SJSA1 (cell line): Measurements from ENCODE around the gene MAPKAP1. TPM values are rescaled to one million over a fixed set of nuclear protein-coding genes. Genes with fewer than 3 reads are reported as not detected.
A peak's percentile ranks its signal among the peaks of the same experiment; 100 is the strongest.

Experiments used
- DNase-seq, 2 experiments: peaks; one replicate each; pipeline ENCODE4 v3.0.0-alpha.2; 2015 to 2020; ENCODE audit warnings: low spot score in 2 of 2, low read depth in 1 of 2
- H3K27ac ChIP-seq: fragments of 250-450 bp; sonication (Bioruptor Pico); 2 replicates; pipeline ENCODE4 v1.5.1; 2020; ENCODE audit warnings: mild to moderate bottlenecking, moderate library complexity
- H3K27me3 ChIP-seq: fragments of 250-450 bp; sonication (Bioruptor Pico); replicated peaks from 2 replicates; pipeline ENCODE4 v1.5.1; 2020; ENCODE audit warnings: mild to moderate bottlenecking, moderate library complexity
- H3K36me3 ChIP-seq: fragments of 250-450 bp; sonication (Bioruptor Pico); 2 replicates; pipeline ENCODE4 v1.5.1; 2020; ENCODE audit warnings: mild to moderate bottlenecking
- H3K4me1 ChIP-seq: fragments of 250-450 bp; sonication (Bioruptor Pico); replicated peaks from 2 replicates; pipeline ENCODE4 v1.6.1; 2021; ENCODE audit warnings: mild to moderate bottlenecking
- H3K4me3 ChIP-seq: fragments of 250-450 bp; sonication (Bioruptor Pico); 2 replicates; pipeline ENCODE4 v1.5.1; 2020; ENCODE audit warnings: mild to moderate bottlenecking
- H3K9me3 ChIP-seq: fragments of 250-450 bp; sonication (Bioruptor Pico); replicated peaks from 2 replicates; pipeline ENCODE4 v1.5.1; 2020; ENCODE audit warnings: mild to moderate bottlenecking
- total RNA-seq: library from RNA; depleted of rRNA; stranded (reverse); fragments of >200 nt; shearing (Covaris generic); gene quantifications from 2 replicates; pipeline ENCODE4 v1.2.3, GENCODE V29; 2014

The MAPKAP1 gene
- total RNA-seq, 1 experiment from 2014 or later = 76.2 TPM

DNA sequence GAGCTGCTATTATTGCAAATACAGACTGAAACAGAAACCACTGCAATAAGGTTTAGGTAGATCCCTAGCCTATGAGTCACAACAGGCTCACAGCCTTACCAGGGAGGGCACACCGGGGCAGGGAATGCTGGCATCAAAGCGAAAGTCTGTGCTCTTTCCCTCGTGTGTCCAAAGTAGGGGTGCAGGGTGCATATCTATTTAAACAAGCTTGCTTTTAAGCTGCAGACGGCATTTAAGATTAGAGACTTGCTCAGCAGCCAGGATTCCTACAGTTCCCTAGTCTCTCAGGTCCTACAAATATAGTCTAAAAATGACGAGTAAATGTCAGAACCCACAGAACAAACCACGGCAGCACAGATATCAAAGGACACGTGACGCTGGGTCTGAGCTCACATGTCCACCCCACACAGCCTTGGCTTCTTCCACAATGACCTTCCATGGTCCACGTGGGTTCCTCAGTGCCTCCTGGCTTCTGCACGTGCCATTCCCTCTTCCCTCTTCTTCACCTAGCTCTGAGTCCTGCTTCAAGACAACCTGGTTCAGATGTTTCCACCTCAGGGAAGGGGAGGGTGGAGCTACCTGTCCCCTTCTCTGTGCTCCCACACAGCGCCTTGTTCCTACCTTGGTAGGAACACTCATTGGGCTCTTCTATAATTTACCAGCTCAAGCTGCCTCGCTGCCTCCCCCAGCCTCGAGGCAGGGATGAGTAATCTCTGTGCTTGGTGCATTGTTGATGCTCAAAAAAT, 193.2 kb downstream of the MAPKAP1 start:
- Histone ChIP-seq H3K9me3 (no peaks in the 10 kb centered on the region), H3K4me1 (peaks cover 11% of the 10 kb centered on the region), H3K4me3 (peak overlapping the region; percentile 29), H3K27ac (peak overlapping the region; percentile 26), H3K27me3 (no peaks in the 10 kb centered on the region), H3K36me3 (no peaks in the 10 kb centered on the region)
- peak; percentile 63 to 65 for DNase-seq

DNA sequence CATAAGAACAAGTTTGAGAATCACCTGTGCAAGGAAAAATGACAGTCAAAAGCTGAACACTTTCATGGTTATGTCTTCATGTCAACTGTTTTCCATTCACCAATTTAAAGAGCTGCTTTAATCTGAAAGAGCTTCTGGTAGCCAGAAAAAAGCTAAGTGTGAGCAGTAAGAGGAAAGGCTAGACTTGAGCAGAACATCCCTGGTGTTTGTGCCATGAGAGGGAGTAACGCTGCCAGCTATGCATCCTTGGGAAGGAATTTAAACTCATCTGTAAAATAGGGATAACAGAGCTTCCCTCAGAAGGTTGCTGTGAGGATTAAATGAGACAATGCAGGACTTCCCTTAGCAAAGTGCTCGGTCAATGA, 193.7 kb downstream of the MAPKAP1 start:
- peak overlapping the region; percentile 26 for H3K27ac ChIP-seq
- no peak for DNase-seq

DNA sequence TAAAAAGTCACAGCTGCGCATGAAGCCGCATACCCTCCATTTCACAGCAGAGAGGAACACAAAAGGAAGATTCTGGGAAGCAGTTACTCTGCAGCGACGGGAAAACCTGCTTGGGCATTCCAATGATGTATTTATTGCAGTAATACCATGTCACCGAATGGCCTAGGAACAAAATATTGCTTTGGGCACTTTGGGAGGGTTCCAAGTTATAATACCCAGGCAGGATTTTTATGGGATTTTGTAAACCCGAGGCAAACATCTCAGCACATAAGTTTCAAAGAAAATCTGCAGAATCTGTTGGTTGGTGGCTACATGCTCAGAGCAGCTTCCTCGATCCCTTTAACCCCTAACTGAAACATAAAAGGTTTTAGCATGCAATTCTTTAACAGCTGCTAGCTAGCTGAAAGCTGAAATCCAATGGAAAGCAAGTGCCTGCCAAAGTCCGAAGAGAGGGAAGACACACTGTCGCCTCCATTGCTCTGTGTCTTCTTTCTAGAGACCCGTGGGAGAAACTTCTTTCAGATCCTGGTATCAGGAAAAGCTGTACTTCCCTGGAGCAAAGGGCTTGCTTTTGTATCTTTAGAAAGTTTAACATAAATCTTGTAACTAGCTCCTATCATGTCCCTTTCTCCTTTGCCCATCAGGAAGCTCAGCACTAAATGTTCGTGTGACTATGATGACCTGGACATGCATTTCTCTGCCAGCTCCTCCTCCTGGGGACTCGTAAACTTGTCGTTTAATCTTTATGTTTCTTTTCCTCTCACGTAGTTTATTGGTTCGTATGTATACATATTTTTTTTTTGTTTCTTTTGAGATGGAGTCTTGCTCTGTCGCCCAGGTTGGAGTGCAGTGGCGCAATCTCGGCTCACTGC, 195.0 kb downstream of the MAPKAP1 start:
- H3K4me3 ChIP-seq = no peak overlapping the region
- no peaks in the 10 kb centered on the region for H3K27me3 ChIP-seq
- H3K9me3 ChIP-seq = no peaks in the 10 kb centered on the region
- H3K36me3 ChIP-seq = no peaks in the 10 kb centered on the region
- peaks cover 11% of the 10 kb centered on the region for H3K4me1 ChIP-seq
- H3K27ac ChIP-seq = no peak overlapping the region
- no peak for DNase-seq

More for the DNA sequence above, 193.7 kb downstream of the MAPKAP1 start:
- Histone ChIP-seq H3K4me3 (peak overlapping the region; percentile 29), H3K4me1 (peaks cover 11% of the 10 kb centered on the region), H3K36me3 (no peaks in the 10 kb centered on the region), H3K9me3 (no peaks in the 10 kb centered on the region), H3K27me3 (no peaks in the 10 kb centered on the region)

DNA sequence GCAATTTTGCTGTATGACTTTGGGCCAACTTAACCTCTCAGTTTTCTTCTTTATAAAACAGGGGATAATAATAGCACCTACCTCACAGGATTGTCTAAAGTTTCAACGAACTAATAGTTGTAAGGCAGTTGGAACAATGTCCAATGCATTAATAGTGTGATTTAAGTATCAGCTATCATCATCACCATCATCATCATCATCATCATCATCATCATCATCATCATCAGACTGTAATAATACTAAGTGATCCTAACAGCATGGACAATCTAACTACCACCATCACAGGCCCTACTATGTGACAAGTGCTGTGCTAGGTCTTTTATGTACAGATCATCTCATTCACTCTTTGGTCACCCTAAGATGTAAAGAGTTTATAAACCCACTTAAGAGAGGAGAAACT, 196.0 kb downstream of the MAPKAP1 start:
- H3K27ac ChIP-seq = no peak overlapping the region
- peaks cover 11% of the 10 kb centered on the region for H3K4me1 ChIP-seq
- DNase-seq = no peak
- no peak overlapping the region for H3K4me3 ChIP-seq
- no peaks in the 10 kb centered on the region for H3K9me3 ChIP-seq
- H3K36me3 ChIP-seq = no peaks in the 10 kb centered on the region
- H3K27me3 ChIP-seq = no peaks in the 10 kb centered on the region

DNA sequence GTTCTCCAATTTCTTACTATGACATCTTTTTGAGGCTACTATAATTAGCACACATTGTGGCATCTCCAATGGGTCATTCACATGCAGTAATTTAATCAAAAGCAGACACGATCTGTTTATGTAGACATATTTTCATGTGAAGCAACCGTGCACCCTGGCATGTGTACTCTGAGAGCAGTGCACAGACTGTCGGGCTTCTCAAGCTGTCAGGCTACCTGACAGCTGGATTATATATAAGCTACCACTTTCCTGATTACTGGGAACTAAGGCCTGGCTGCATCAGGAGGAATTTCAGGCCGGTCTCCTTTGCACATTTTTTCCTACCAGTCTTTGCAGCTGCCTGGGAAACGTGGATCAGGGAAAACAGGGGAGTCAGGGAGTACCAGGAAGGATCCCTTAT, 197.5 kb downstream of the MAPKAP1 start:
- H3K27ac ChIP-seq = no peak overlapping the region

DNA sequence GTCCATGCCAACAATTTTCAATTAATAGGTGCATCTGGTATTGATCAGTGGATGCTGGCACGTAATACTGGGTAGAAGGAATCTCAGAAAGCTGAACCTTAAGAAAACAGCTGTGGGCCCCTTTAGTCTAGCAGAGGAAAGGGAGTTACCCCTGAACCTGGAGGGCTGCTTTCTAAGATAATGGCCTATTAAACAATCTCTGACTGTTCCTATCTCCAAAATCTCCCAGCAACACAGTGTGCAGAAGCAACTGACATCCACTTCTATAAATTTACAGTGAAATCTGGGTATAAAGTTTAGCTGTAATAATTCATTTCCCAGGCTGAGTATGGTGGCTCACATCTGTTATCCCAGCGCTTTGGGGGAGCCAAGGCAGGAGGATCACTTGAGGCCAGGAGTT, 198.8 kb downstream of the MAPKAP1 start:
- H3K27ac ChIP-seq = no peak overlapping the region
- no peak for DNase-seq
- no peak overlapping the region for H3K4me3 ChIP-seq

More for the DNA sequence above, 197.5 kb downstream of the MAPKAP1 start:
- no peaks in the 10 kb centered on the region for H3K36me3 ChIP-seq
- no peak overlapping the region for H3K4me3 ChIP-seq
- peaks cover 11% of the 10 kb centered on the region for H3K4me1 ChIP-seq
- H3K27me3 ChIP-seq = no peaks in the 10 kb centered on the region
- H3K9me3 ChIP-seq = no peaks in the 10 kb centered on the region
- no peak for DNase-seq

DNA sequence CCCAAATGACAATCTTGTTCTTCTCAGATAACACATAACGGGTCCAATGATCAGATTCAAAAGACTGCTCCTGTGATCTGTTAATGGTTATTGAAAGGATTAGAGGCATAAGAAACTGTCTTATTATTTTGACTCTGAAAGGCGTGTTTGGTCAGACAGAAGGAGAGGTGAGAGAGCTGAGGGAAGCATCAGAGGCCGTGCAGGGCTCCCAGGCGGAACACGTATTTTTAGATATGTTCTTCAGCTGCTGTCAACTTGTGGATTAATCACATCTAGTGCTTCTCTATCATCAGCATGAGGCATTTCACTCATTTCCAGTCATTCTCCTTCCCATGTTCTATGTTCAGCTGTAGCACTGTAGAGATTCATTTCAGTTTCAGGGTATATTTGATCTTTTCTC, 199.8 kb downstream of the MAPKAP1 start:
- H3K27me3 ChIP-seq = no peaks in the 10 kb centered on the region
- DNase-seq = no peak
- H3K36me3 ChIP-seq = no peaks in the 10 kb centered on the region
- H3K4me1 ChIP-seq = no peaks in the 10 kb centered on the region
- H3K9me3 ChIP-seq = no peaks in the 10 kb centered on the region
- H3K4me3 ChIP-seq = no peak overlapping the region
- H3K27ac ChIP-seq = no peak overlapping the region

More for the DNA sequence above, 198.8 kb downstream of the MAPKAP1 start:
- Histone ChIP-seq H3K4me1 (peaks cover 3% of the 10 kb centered on the region; the same call in 1 of the 2 replicates), H3K27me3 (no peaks in the 10 kb centered on the region), H3K9me3 (no peaks in the 10 kb centered on the region), H3K36me3 (no peaks in the 10 kb centered on the region)

DNA sequence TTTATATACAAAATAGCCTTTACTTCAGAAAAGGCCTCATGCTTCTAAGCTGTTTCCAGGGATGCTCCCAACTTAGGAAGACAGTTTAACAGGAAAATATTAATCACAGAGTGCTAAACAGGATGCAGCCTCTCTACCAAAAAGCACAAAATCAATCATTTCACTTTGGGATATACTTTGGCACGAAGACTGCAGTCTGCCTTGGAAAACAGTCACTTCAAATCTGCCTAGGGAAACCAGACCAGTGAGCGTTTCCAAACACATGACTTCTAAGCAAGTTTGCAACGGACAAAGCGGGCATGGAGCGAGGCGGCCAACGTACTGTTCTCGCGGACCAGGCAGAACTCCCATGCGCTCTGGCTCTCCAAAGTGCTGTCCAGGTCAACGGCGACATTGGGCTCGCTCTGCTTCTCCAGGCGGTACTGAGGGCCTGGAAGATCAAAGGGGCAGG, 201.0 kb downstream of the MAPKAP1 start:
- Histone ChIP-seq H3K27ac (no peak overlapping the region), H3K9me3 (no peaks in the 10 kb centered on the region)

DNA sequence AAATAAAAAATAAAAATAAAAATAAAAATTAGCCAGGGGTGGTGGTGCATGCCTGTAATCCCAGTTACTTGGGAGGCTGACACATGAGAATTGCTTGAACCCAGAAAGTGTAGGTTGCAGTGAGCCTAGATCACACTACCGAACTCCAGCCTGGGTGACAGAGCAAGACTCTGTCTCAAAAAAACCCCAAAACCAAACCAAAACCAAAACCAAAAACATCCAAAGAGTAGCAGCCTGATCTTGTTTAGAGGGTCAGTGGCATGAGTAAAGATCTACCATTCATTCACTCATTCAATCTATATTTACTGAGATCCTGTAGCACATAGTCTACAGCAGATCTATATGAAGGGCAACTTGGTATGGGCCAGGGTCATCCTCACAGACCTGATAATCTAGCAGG, 202.4 kb downstream of the MAPKAP1 start:
- H3K27me3 ChIP-seq = no peaks in the 10 kb centered on the region
- H3K4me1 ChIP-seq = no peaks in the 10 kb centered on the region; the same call in 1 of the 2 replicates
- DNase-seq = no peak
- no peaks in the 10 kb centered on the region for H3K9me3 ChIP-seq
- H3K4me3 ChIP-seq = no peak overlapping the region
- no peak overlapping the region for H3K27ac ChIP-seq
- H3K36me3 ChIP-seq = no peaks in the 10 kb centered on the region

More for the DNA sequence above, 201.0 kb downstream of the MAPKAP1 start:
- Histone ChIP-seq H3K36me3 (no peaks in the 10 kb centered on the region), H3K4me3 (no peak overlapping the region), H3K4me1 (no peaks in the 10 kb centered on the region; the same call in 1 of the 2 replicates), H3K27me3 (no peaks in the 10 kb centered on the region)
- DNase-seq = no peak

DNA sequence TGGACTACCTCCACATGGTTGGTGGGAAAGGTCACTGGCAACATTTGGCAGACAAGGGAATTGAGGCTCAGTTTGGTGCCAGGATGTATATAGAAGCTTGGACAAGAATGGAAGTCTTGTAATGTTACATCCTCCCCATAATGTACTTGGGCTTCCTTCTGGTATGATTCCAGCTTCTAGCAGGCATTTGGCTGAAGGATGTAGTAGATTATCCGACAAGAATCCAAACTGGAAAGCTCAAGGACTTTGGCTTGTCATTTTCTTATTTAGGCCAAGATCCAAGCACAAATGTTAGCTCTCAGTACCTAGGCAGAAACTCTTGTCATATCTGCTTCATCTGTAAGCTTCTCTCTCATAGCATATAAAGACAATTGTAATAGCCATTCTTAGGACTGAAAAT, 209.1 kb downstream of the MAPKAP1 start:
- H3K36me3 ChIP-seq = no peaks in the 10 kb centered on the region; the same call in 1 of the 2 replicates
- no peak overlapping the region for H3K27ac ChIP-seq
- no peak for DNase-seq
- no peak overlapping the region for H3K4me3 ChIP-seq
- H3K4me1 ChIP-seq = no peaks in the 10 kb centered on the region; the same call in none of the 2 replicates
- no peaks in the 10 kb centered on the region for H3K27me3 ChIP-seq
- no peaks in the 10 kb centered on the region for H3K9me3 ChIP-seq

DNA sequence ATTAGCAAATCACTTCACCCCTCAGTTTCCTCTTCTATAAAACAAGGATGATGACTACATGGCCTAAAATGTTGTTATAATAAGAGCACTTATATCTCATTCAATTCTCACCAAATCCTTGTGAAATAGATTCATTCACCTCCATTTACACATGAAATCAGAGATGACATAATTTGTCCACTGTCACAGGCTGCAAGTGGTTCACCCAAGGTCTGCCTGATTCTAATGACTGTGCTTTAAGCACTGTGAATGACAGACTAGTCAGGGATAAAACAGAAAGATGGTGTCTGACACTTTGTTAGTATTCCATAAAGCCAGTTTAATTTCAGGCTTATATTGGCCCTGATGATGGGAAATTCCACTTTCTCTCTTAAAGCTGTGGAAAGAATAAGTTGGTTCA, 209.5 kb downstream of the MAPKAP1 start:
- H3K4me3 ChIP-seq = no peak overlapping the region

DNA sequence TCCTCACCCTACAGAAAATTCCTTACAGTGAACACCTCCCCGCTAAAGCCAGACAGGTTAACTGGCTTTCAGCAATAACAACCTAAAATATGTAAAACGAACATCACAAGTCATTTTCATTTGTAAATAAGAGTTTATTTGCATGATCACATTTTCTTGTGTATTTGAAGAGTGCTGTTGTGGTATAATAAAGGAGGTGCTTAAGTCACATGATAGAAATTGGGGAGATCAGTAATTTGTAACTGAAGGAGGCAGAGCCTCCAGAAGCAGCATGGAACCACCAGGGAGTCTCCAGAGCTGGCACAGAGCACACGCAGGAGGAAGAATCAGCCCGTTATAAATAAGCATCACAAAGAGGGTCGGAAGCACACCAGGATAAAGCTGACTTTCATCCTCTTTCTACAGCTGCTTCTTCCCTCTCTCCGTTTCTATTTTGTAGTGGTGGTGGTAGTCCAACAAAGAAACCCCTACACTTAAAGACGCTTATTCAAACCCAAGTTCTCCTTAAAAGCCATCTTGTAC, 210.6 kb downstream of the MAPKAP1 start:
- Histone ChIP-seq H3K9me3 (no peaks in the 10 kb centered on the region), H3K27me3 (no peaks in the 10 kb centered on the region), H3K36me3 (no peaks in the 10 kb centered on the region; the same call in 1 of the 2 replicates), H3K27ac (no peak overlapping the region), H3K4me1 (no peaks in the 10 kb centered on the region; the same call in none of the 2 replicates), H3K4me3 (no peak overlapping the region)
- DNase-seq = no peak

More for the DNA sequence above, 209.5 kb downstream of the MAPKAP1 start:
- no peak for DNase-seq
- Histone ChIP-seq H3K4me1 (no peaks in the 10 kb centered on the region; the same call in none of the 2 replicates), H3K27ac (no peak overlapping the region), H3K27me3 (no peaks in the 10 kb centered on the region), H3K36me3 (no peaks in the 10 kb centered on the region; the same call in 1 of the 2 replicates), H3K9me3 (no peaks in the 10 kb centered on the region)

DNA sequence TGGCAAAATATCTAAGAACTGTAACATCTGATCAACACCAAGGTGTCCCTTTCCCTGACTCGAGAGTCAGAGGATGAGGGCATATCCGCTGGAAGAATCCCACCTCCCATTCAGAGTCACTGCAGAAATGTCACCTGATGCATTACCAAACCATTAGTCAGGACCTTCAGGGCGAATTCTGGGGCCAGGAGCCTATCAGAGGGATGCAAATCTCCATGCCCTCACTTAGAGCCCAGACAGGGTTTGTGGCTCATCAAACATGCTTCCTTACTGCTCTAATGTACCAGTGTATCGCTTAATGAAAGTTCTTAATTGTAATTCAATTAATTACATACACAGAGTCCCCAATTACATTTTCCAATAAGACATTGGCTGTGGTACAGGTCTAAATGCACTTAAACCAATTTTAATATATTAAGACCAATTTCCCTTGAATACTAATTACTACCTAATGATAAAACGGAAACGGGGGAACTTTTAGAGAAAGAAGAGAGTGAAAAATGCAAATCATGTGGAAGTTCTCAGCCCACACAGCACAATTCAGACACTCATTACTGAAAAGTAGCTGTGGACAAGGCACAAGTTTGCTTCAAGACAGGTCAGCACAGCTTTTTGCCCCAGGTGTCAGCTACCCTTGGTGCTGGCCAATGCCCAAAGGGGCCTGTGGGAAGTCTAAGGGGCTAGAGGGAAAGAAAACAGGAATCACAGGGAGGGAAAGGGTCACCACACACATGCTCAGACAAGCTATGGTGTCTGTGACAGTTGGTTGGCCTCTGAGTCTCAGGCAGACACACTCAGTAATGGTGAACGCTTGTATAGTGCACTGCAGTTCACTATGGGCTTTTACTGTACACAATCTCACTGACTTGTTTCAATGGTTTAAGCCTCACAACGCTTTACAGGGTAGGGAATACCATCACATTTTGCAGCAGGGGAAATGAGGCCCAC, 211.6 kb downstream of the MAPKAP1 start:
- H3K27ac ChIP-seq = no peak overlapping the region
- H3K36me3 ChIP-seq = no peaks in the 10 kb centered on the region; the same call in 1 of the 2 replicates
- H3K4me3 ChIP-seq = no peak overlapping the region
- DNase-seq = no peak
- no peaks in the 10 kb centered on the region for H3K9me3 ChIP-seq
- H3K27me3 ChIP-seq = no peaks in the 10 kb centered on the region
- no peaks in the 10 kb centered on the region; the same call in none of the 2 replicates for H3K4me1 ChIP-seq
